Kidney (tissue), 14 donors: ENCODE data around the gene FER. TPM values are rescaled to one million over a fixed set of nuclear protein-coding genes. Genes with fewer than 3 reads are reported as not detected.

ENCODE experiments used
- DNase-seq, 5 donors: peaks; one replicate each; pipeline ENCODE4 v3.0.0-alpha.2; 2013 to 2020
- FAIRE-seq: peaks from 2 replicates; lab custom pipeline; 2012; peaks lifted over from hg19 to GRCh38; lab: Jason Lieb, UNC
- H3K27ac ChIP-seq, 2 donors: one replicate each; pipeline ENCODE4 v1.7.0; 2013; ENCODE audit warnings: low read depth in 2 of 2, low read length in 2 of 2, inconsistent platforms in 1 of 2
- H3K27me3 ChIP-seq: one replicate; pipeline ENCODE4 v1.7.1; 2013; ENCODE audit warnings: low read length, inconsistent platforms; ENCODE audit not compliant: control insufficient read depth, insufficient read depth
- H3K36me3 ChIP-seq, 3 donors: one replicate each; pipeline versions ENCODE4 v1.7.0 to v1.7.1; 2013; ENCODE audit warnings: low read length in 3 of 3, control low read depth in 1 of 3, inconsistent platforms in 1 of 3; ENCODE audit not compliant: insufficient read depth in 3 of 3, control insufficient read depth in 2 of 3
- H3K4me1 ChIP-seq, 3 donors: one replicate each; pipeline versions ENCODE4 v1.7.0 to v1.7.1; 2013; ENCODE audit warnings: low read length in 3 of 3, inconsistent platforms in 1 of 3, low read depth in 1 of 3; ENCODE audit not compliant: control insufficient read depth in 2 of 3, insufficient read depth in 2 of 3
- H3K4me3 ChIP-seq, 3 donors: one replicate each; pipeline versions ENCODE4 v1.7.0 to v1.8.1; 2013; ENCODE audit warnings: low read length in 3 of 3, control low read depth in 1 of 3, inconsistent platforms in 1 of 3
- H3K9ac ChIP-seq, 3 donors: one replicate each; pipeline versions ENCODE4 v1.7.0 to v1.7.1; 2013; ENCODE audit warnings: low read length in 3 of 3, control low read depth in 1 of 3, inconsistent platforms in 1 of 3
- H3K9me3 ChIP-seq, 3 donors: one replicate each; pipeline versions ENCODE4 v1.7.0 to v1.7.1; 2013; ENCODE audit warnings: low read length in 3 of 3, control low read depth in 1 of 3, inconsistent platforms in 1 of 3; ENCODE audit not compliant: control insufficient read depth in 2 of 3, insufficient read depth in 1 of 3
- CTCF ChIP-seq: IDR thresholded peaks from 3 replicates; pipeline ENCODE4 v1.5.1; 2012; ENCODE audit warnings: mild to moderate bottlenecking, moderate library complexity, borderline replicate concordance; ENCODE audit not compliant: insufficient read depth; ENCODE audit errors: extremely low read depth
- intact Hi-C: fragments of 100-400 bp; cut with DNase I; formaldehyde crosslinking; loops from one replicate; pipeline ENCODE4 v1.11.1; 2022
- polyA plus RNA-seq: library from polyadenylated mRNA; stranded (reverse); fragments of 350-450 nt; fragmentation: Illumina TruSeq; extraction: RNeasy Lipid Tissue Mini Kit (QIAGEN cat#74804); gene quantifications from one replicate; pipeline ENCODE4 v1.2.3, GENCODE V29; 2014; ENCODE audit warnings: low read depth, low replicate concordance; ENCODE audit not compliant: insufficient read depth
- total RNA-seq: library from RNA; stranded (reverse); fragmentation: NEBNext Ultra II Directional; extraction: Animal tissue kit (Norgen Biotek cat#: 25700); gene quantifications from one replicate; pipeline ENCODE4 v1.2.1, GENCODE V29; 2021
- donor health status: control.
- donor health status: control.
- donor health status: control.
- donor health status: control.
- donor health status: control.
- donor health status: DM: yes; HTN: yes; CAD: no.
- donor health status: Normal renal cell carcinoma (clear cell type).

The FER gene
- total and polyA plus RNA-seq, 2 donors from 2014 or later, result 2.1 to 38.2 TPM

DNA sequence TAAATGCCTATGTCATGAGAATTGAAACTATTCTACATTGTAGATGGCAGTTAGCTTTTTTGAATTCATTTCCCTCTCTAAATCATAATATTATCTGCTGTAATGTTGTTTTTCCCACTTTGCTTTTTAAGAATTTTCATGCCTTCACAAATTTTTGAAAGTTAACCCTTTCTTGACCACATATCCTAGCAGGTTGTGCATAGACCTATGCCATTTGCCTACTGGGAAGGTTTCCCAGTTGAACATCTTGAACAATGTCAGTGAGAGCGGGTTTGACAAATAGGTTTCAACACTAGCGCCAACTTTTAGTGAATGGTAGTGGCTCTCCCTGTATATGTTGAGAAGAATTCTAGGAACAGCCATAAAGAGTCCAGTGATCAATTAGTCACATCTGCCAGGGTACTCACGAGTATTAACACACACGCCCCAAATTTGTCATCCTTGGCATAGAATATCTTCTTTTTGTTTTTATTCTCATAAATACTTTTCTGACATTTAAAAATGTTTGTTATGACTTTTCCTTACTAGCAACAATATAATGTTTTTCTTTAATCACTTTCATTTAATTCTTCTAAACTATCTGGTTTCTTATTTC lies 354.5 kb downstream of the FER start:
- no peak overlapping the region for H3K9ac ChIP-seq
- FAIRE-seq (peak; percentile 6), DNase-seq (no peak)
- H3K9me3 ChIP-seq, result peaks cover 0 to 2% (median 0%) of the 10 kb centered on the region in 3 donors
- no peak overlapping the region for H3K27ac ChIP-seq
- no peaks in the 10 kb centered on the region for H3K4me1 ChIP-seq
- no peaks in the 10 kb centered on the region for H3K27me3 ChIP-seq
- no peaks in the 10 kb centered on the region for H3K36me3 ChIP-seq
- TF ChIP-seq CTCF, result no peak
- no peak overlapping the region for H3K4me3 ChIP-seq
- intact Hi-C loops, result no loop called here

DNA sequence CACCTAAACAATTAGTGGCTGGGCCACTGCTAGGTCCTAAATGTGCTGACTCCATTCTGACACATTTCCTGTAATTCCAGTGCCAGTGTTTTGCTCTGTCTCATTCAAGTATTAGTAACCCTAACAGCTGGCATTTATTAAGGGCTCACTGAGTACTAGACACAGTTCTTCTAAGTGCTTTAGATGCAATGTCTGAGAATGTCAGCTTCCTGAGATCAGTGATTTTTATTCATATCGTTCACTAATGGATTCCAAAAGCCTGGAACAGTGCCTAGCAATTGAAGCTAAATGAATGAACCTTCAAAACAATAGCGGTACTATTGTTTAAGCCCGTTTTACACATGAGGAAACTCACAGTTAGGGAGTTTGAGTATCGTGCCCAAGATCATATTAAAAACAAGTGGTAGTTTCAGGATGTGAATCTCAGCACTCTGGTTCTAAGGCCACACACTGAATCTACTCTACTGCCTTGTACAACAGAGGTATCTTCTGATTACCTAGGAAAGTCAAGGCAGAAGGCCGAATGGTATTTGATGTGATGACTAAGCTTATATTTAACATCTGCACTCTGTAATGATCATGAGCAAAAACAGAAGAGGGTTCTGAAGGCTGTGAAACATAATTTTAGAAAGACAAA lies 358.1 kb downstream of the FER start:
- Histone ChIP-seq H3K27me3 (no peaks in the 10 kb centered on the region), H3K36me3 (no peaks in the 10 kb centered on the region), H3K27ac (no peak overlapping the region), H3K4me3 (no peak overlapping the region), H3K9me3 (peaks cover 0 to 2% (median 0%) of the 10 kb centered on the region in 3 donors), H3K9ac (no peak overlapping the region), H3K4me1 (no peaks in the 10 kb centered on the region)
- no peak for FAIRE-seq
- intact Hi-C loops, result no loop called here
- TF ChIP-seq CTCF, result no peak
- DNase-seq, result peak in 2 of 5 donors; percentile 15 to 54

- Histone ChIP-seq H3K4me3 (no peak overlapping the region), H3K9me3 (peaks cover 0 to 2% (median 0%) of the 10 kb centered on the region in 3 donors), H3K9ac (no peak overlapping the region), H3K27ac (no peak overlapping the region), H3K27me3 (no peaks in the 10 kb centered on the region), H3K36me3 (no peaks in the 10 kb centered on the region), H3K4me1 (no peaks in the 10 kb centered on the region)
- DNase-seq (no peak), FAIRE-seq (no peak)
- no peak for TF ChIP-seq CTCF
- intact Hi-C loops, result no loop called here
These were observed 364.0 kb downstream of the FER start for GRCh38 chr5:109111680-109112079.
